Right lung (tissue), 5 donors: ENCODE results near the gene ZNF248. TPM values are rescaled to one million over a fixed set of nuclear protein-coding genes. Genes with fewer than 3 reads are reported as not detected.
"Not testable (repeated sequence)": the region's sequence is repeated elsewhere in the genome, so short reads cannot be mapped to it uniquely, and the experiment has no call there.

ENCODE experiments used
- DNase-seq, 2 donors: peaks; one replicate each; pipeline ENCODE4 v3.0.0-alpha.2; 2013
- polyA plus RNA-seq, 5 donors: library from polyadenylated mRNA; unstranded; fragments of 120-200 nt; gene quantifications; one replicate each; pipeline versions ENCODE4 v1.2.1 to v1.2.3, GENCODE V29; 2013; ENCODE audit warnings: inconsistent platforms in 1 of 5, low replicate concordance in 1 of 5; ENCODE audit not compliant: insufficient read length in 5 of 5, insufficient read depth in 1 of 5

ZNF248 gene
- polyA plus RNA-seq, 5 donors = 30.3 to 48.2 (median 41.6) TPM

- no peak for DNase-seq
Measured at GRCh38 chr10:37752334-37752875, 105.0 kb downstream of the ZNF248 start.

- no peak for DNase-seq
Measured at GRCh38 chr10:37748170-37748569, 109.2 kb downstream of the ZNF248 start.

GRCh38 chr10:37747081-37747480 is 110.3 kb downstream of the ZNF248 start:
- DNase-seq = no peak

GRCh38 chr10:37741831-37742230 is 115.6 kb downstream of the ZNF248 start:
- DNase-seq = no peak

- no peak for DNase-seq
Measured at GRCh38 chr10:37739181-37739580, 118.2 kb downstream of the ZNF248 start.

GRCh38 chr10:37738241-37738640 is 119.2 kb downstream of the ZNF248 start:
- DNase-seq = not testable (repeated sequence)

GRCh38 chr10:37737336-37737735 is 120.1 kb downstream of the ZNF248 start:
- no peak for DNase-seq

GRCh38 chr10:37736120-37736519 is 121.3 kb downstream of the ZNF248 start:
- no peak for DNase-seq

- DNase-seq = no peak
Measured at GRCh38 chr10:37734971-37735370, 122.4 kb downstream of the ZNF248 start.

Other genes starting within 250 kb of the ZNF248 start
- 10 to 100 TPM; 11.0 to 20.1 (median 17.7) TPM for gene ZNF25, start 119.0 kb upstream of the ZNF248 start, polyA plus RNA-seq
- 10 to 100 TPM; 26.6 to 51.4 (median 39.0) TPM for gene ZNF33A, start 153.1 kb upstream of the ZNF248 start, polyA plus RNA-seq
- 10 to 100 TPM; 11.9 to 23.4 (median 18.6) TPM for gene ZNF37A, start 236.7 kb upstream of the ZNF248 start, polyA plus RNA-seq